Measurements from ENCODE around the gene KIN. TPM values are rescaled to one million over a fixed set of nuclear protein-coding genes. Genes with fewer than 3 reads are reported as not detected.

Gene KIN
- total RNA-seq, 1 experiment from 2014 or later = 23.4 TPM

DNA sequence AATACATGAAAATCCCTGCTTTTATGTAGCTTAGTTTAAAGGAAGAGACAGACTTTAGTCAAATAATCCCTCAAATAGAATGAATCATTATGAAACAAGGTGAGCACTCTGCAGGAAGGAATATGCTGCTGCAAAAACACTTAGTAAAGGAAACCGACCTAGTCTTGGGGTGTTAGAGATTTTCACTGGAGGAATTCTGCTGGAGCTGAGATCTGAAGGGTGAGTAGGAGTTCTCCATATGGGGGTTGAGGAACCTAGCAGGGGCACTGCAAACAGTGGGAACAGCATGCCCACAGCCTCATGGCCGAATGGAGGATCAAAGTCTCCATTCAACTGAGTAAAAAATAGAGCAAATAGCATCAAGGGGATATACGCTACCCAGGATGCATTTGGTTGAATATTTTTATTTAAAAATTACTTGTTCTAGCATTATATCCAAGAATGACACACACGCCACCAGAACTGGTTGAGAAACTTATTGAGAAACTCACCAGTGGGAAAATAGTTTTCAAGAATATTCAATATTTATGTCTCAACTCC, 81.2 kb downstream of the KIN start:
- H4K20me1 ChIP-seq (ENCODE audit: control insufficient read depth, insufficient read depth, insufficient read length) = no peaks in the 10 kb centered on the region
- peaks cover 2% of the 10 kb centered on the region; the same call in 1 of the 2 replicates for H3K27me3 Mint-ChIP-seq (ENCODE audit: low read depth)

More for the DNA sequence above, 81.2 kb downstream of the KIN start:
- DNase-seq = no peak
- no peak overlapping the region for H3K23ac ChIP-seq (ENCODE audit: insufficient read length, low read depth, low read length)
- H2AK5ac ChIP-seq (ENCODE audit: insufficient read length, low read length) = no peak overlapping the region
- peaks cover 5 to 6% of the 10 kb centered on the region in 2 experiments; a peak in 3 of 4 replicates for H3K4me1 Mint-ChIP-seq
- no peak overlapping the region for H2AFZ ChIP-seq (ENCODE audit: low read length)
- H3K27me3 ChIP-seq (ENCODE audit: insufficient read depth, low read length) = no peaks in the 10 kb centered on the region
- no peak overlapping the region for H3K4me3 Mint-ChIP-seq
- no peak overlapping the region for H2BK15ac ChIP-seq (ENCODE audit: low read depth, low read length)
- H3K27ac ChIP-seq (ENCODE audit: insufficient read length, low read depth, low read length) = no peak overlapping the region
- H2BK120ac ChIP-seq (ENCODE audit: low read depth, low read length, poor library complexity, severe bottlenecking) = no peak overlapping the region
- no peaks in the 10 kb centered on the region for H3K79me1 ChIP-seq (ENCODE audit: insufficient read depth, low read depth, low read length, poor library complexity, severe bottlenecking)
- no peak overlapping the region for H2BK12ac ChIP-seq (ENCODE audit: insufficient read length, low read depth, low read length)
- H2BK20ac ChIP-seq (ENCODE audit: low read depth, low read length, poor library complexity, severe bottlenecking) = no peak overlapping the region
- H3K14ac ChIP-seq (ENCODE audit: insufficient read depth, low read length) = no peak overlapping the region
- peaks cover 3% of the 10 kb centered on the region; the same call in 1 of the 2 replicates for H3K4me1 ChIP-seq (ENCODE audit: insufficient read depth, low read length)
- no peak overlapping the region for H3K4ac ChIP-seq (ENCODE audit: low read depth, low read length)
- no peak overlapping the region for H3K9ac ChIP-seq (ENCODE audit: extremely low read depth, insufficient read length, low read length)
- H3K18ac ChIP-seq (ENCODE audit: insufficient read length, low read depth, low read length) = no peak overlapping the region
- H3K9me3 ChIP-seq (ENCODE audit: control insufficient read depth, low read depth, low read length) = no peaks in the 10 kb centered on the region
- no peaks in the 10 kb centered on the region for H3K36me3 Mint-ChIP-seq (ENCODE audit: insufficient read depth in 1 of 3, low read depth in 3 of 3)
- WGBS (ENCODE audit: extremely low coverage, insufficient read length, low lambda C conversion rate) = no CpG with 5 or more reads among the region's 4 CpGs
- no peak overlapping the region for H4K91ac ChIP-seq (ENCODE audit: insufficient read length, low read depth, low read length)
- no peak overlapping the region for H4K8ac ChIP-seq (replicated peaks; ENCODE audit: insufficient read length, low read depth, low read length)
- H3K4me2 ChIP-seq (ENCODE audit: insufficient read depth, insufficient read length, low read length) = no peak overlapping the region
- H3T11ph ChIP-seq (ENCODE audit: low read length) = no peak overlapping the region
- H3K9me3 Mint-ChIP-seq = no peaks in the 10 kb centered on the region
- H3K56ac ChIP-seq (ENCODE audit: insufficient read length, low read depth, low read length) = no peak overlapping the region
- no peaks in the 10 kb centered on the region for H3K79me2 ChIP-seq (ENCODE audit: insufficient read depth, low read length)
- no peak overlapping the region for H4K5ac ChIP-seq (ENCODE audit: insufficient read length, low read depth, low read length)
- H3K23me2 ChIP-seq (ENCODE audit: insufficient read length, low read depth, low read length, poor library complexity, severe bottlenecking) = no peaks in the 10 kb centered on the region
- no peak overlapping the region for H2BK5ac ChIP-seq (ENCODE audit: insufficient read length, low read length)
- TF ChIP-seq, protein P1, sequence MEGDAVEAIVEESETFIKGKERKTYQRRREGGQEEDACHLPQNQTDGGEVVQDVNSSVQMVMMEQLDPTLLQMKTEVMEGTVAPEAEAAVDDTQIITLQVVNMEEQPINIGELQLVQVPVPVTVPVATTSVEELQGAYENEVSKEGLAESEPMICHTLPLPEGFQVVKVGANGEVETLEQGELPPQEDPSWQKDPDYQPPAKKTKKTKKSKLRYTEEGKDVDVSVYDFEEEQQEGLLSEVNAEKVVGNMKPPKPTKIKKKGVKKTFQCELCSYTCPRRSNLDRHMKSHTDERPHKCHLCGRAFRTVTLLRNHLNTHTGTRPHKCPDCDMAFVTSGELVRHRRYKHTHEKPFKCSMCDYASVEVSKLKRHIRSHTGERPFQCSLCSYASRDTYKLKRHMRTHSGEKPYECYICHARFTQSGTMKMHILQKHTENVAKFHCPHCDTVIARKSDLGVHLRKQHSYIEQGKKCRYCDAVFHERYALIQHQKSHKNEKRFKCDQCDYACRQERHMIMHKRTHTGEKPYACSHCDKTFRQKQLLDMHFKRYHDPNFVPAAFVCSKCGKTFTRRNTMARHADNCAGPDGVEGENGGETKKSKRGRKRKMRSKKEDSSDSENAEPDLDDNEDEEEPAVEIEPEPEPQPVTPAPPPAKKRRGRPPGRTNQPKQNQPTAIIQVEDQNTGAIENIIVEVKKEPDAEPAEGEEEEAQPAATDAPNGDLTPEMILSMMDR (conservative IDR thresholded peaks at IDR 0.05) = no peak
- no peak overlapping the region for H3K27ac Mint-ChIP-seq
